ENCODE measurements around the gene UBE2J2.

The UBE2J2 gene

DNA sequence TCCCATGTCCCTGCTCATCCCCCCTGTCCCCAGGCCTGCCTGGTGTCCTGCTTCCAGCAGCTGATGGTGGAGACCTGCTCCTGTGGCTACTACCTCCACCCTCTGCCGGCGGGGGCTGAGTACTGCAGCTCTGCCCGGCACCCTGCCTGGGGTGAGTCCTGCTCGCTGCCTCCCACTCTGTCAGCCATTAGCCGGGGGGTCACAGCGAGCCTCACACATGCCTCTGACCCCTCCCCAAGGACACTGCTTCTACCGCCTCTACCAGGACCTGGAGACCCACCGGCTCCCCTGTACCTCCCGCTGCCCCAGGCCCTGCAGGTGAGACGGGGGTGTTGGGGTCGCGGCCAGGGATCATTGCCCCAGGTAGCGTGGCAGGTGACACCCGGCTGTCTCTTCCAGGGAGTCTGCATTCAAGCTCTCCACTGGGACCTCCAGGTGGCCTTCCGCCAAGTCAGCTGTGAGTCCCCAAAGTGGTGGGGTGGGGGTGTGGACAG is 16.6 kb upstream of the UBE2J2 start:
- Histone ChIP-seq H3K27me3 (peaks cover 14% of the 10 kb centered on the region), H3K36me3 (peaks cover 23% of the 10 kb centered on the region), H3K4me1 (peaks cover 19% of the 10 kb centered on the region), H3K9me3 (no peaks in the 10 kb centered on the region), H3K4me3 (ENCODE audit: low read depth, low read length) (no peak overlapping the region)
- peak; percentile 92 for DNase-seq
- TF ChIP-seq, protein P1, sequence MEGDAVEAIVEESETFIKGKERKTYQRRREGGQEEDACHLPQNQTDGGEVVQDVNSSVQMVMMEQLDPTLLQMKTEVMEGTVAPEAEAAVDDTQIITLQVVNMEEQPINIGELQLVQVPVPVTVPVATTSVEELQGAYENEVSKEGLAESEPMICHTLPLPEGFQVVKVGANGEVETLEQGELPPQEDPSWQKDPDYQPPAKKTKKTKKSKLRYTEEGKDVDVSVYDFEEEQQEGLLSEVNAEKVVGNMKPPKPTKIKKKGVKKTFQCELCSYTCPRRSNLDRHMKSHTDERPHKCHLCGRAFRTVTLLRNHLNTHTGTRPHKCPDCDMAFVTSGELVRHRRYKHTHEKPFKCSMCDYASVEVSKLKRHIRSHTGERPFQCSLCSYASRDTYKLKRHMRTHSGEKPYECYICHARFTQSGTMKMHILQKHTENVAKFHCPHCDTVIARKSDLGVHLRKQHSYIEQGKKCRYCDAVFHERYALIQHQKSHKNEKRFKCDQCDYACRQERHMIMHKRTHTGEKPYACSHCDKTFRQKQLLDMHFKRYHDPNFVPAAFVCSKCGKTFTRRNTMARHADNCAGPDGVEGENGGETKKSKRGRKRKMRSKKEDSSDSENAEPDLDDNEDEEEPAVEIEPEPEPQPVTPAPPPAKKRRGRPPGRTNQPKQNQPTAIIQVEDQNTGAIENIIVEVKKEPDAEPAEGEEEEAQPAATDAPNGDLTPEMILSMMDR (IDR thresholded peaks at IDR 0.05; ENCODE audit: low read depth, low read length), result peak; percentile 71

DNA sequence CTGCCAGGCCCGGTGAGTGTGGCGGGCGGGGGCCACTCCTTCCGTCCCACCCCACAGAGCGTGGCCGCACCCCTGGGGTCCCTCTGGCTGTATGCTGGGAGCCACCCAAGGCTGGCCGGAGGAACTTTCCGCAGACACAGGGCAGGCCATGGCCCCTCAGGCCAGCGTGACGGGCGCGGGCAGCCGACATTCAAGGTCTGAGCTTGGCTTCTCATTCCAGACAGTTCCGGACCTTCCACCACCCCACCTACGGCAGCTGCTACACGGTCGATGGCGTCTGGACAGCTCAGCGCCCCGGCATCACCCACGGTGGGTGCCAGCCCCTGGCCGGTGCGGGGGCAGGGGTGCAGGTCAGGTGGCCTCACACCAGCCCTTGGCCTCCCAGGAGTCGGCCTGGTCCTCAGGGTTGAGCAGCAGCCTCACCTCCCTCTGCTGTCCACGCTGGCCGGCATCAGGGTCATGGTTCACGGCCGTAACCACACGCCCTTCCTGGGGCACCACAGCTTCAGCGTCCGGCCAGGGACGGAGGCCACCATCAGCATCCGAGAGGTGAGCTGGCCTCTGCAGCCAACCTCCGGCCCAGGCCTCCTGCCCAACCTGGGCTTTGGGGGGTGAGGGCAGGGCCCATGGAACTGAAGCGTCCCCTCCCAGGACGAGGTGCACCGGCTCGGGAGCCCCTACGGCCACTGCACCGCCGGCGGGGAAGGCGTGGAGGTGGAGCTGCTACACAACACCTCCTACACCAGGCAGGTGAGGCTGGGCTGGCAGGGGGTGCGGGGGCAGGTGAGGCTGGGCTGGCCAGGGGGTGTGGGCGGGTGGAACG is 13.8 kb upstream of the UBE2J2 start:
- H3K4me3 ChIP-seq (ENCODE audit: low read depth, low read length), result no peak overlapping the region
- peaks cover 19% of the 10 kb centered on the region for H3K4me1 ChIP-seq
- H3K36me3 ChIP-seq, result peaks cover under 1% of the 10 kb centered on the region; the same call in 1 of the 2 replicates
- H3K27me3 ChIP-seq, result peaks cover 14% of the 10 kb centered on the region
- TF ChIP-seq, protein P1 (IDR thresholded peaks at IDR 0.05; ENCODE audit: low read depth, low read length), result no peak
- DNase-seq, result peak; percentile 29
- no peaks in the 10 kb centered on the region for H3K9me3 ChIP-seq

DNA sequence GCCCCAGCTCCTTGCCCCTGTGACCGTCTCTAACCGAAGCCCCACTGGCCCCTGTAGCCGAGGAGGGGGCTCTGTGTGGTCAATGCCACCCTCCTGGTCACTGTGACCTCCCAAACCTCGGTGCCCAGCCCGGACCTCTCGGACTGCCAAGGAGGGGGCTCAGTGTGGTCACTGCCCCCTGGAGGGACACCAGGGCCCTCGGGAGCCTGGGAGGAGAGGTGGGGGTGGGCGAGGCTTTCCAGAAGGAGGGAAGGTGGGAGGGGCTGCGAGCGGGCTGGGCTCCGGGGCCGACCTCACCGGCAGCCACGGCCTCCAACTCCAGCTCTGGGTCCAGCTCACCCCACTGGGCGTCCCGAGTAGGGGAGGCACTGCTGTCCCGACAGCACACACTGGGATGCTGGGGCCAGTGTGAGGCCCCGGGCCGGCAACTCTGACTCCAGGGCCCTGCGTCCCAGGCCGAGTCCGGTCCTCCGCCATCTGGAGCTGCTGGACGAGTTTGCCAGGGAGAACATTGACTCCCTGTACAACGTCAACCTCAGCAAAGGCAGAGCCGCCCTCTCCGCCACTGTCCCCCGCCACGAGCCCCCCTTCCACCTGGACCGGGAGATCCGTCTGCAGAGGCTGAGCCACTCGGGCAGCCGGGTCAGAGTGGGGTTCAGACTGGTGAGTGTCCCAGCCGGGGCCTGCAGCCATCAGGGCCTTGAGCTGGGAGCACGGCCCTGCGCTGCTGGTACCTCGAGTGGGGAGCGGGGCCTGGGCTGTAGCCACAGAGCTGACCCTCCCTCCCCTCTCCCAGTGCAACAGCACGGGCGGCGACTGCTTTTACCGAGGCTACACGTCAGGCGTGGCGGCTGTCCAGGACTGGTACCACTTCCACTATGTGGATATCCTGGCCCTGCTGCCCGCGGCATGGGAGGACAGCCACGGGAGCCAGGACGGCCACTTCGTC is 12.9 kb upstream of the UBE2J2 start:
- Histone ChIP-seq H3K4me1 (peaks cover 18% of the 10 kb centered on the region), H3K27me3 (peaks cover 14% of the 10 kb centered on the region), H3K36me3 (no peaks in the 10 kb centered on the region), H3K4me3 (ENCODE audit: low read depth, low read length) (no peak overlapping the region), H3K9me3 (no peaks in the 10 kb centered on the region)
- peak; percentile 19 for DNase-seq
- TF ChIP-seq, protein P1 (IDR thresholded peaks at IDR 0.05; ENCODE audit: low read depth, low read length), result no peak

DNA sequence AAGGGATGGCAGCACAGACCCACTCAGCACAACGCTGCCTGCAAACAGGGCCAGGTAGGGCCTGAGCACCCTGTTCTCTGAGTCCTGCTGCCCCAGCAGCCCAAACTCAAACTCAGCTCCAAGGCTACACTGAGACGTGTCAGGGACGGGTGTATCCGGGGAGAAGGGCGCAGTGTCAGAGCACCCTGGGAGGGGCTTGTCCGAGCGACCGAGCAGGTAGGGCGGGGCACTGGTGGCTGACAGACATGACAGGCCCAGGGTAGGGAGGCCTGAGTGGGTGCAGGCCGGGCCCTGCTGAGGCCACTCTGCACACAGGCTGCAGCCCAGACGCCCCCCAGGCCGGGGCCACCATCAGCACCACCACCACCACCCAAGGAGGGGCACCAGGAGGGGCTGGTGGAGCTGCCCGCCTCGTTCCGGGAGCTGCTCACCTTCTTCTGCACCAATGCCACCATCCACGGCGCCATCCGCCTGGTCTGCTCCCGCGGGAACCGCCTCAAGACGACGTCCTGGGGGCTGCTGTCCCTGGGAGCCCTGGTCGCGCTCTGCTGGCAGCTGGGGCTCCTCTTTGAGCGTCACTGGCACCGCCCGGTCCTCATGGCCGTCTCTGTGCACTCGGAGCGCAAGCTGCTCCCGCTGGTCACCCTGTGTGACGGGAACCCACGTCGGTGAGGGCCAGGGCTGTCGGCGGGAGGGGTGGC is 12.1 kb upstream of the UBE2J2 start:
- Histone ChIP-seq H3K9me3 (no peaks in the 10 kb centered on the region), H3K36me3 (no peaks in the 10 kb centered on the region), H3K4me3 (ENCODE audit: low read depth, low read length) (no peak overlapping the region), H3K4me1 (peaks cover 9% of the 10 kb centered on the region), H3K27me3 (peaks cover 14% of the 10 kb centered on the region)
- TF ChIP-seq, protein P1 (IDR thresholded peaks at IDR 0.05; ENCODE audit: low read depth, low read length), result no peak
- DNase-seq, result peak; percentile 31

DNA sequence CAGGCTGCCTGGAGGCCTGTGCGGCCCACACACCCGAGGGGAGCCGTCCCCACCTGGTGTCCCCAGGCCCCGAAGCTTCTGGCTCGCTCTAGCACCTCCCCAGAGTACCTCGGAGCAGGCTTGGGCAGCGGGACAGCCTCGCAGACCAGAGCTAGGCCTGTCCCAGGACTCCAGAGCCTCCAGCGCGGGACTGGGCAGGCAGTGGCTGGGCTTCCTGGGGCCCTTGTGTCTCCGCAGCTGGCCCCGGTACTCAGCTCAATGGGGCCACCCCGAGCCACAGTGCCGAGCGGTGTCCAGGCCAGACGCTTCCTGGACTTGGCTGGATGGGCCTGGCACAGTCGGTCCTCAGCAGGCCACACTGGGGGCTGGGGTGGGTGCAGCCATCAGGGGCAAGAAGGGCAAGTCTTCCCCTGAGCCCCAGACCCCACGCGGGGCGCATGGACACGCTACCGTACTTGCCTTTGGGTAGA is 11.5 kb upstream of the UBE2J2 start:
- Histone ChIP-seq H3K4me1 (peaks cover 3% of the 10 kb centered on the region), H3K27me3 (peaks cover 9% of the 10 kb centered on the region), H3K4me3 (ENCODE audit: low read depth, low read length) (no peak overlapping the region), H3K9me3 (no peaks in the 10 kb centered on the region), H3K36me3 (no peaks in the 10 kb centered on the region)
- peak; percentile 17 for DNase-seq
- TF ChIP-seq, protein P1 (IDR thresholded peaks at IDR 0.05; ENCODE audit: low read depth, low read length), result no peak

Measured in BE2C (cell line).